MM.1S (cell line): Measurements from ENCODE around the gene MRAS.

ENCODE experiments used
- DNase-seq: peaks from one replicate; pipeline ENCODE4 v3.0.0-alpha.2; 2015
- H2AFZ ChIP-seq: fragments of 300-600 bp; sonication (generic); 2 replicates; pipeline ENCODE4 v1.6.0; 2016; ENCODE audit warnings: antibody characterized with exemption, low read length
- H3F3A ChIP-seq: fragments of 300-600 bp; sonication (generic); 2 replicates; pipeline ENCODE4 v1.6.1; 2016; ENCODE audit warnings: mild to moderate bottlenecking, antibody characterized with exemption, low read length, moderate library complexity, mixed read lengths; ENCODE audit not compliant: insufficient read depth
- H3K27ac ChIP-seq: fragments of 300-600 bp; sonication (generic); 2 replicates; pipeline ENCODE4 v1.5.1; 2016; ENCODE audit warnings: mild to moderate bottlenecking, low read length
- H3K27me3 ChIP-seq: fragments of 300-600 bp; sonication (generic); replicated peaks from 2 replicates; pipeline ENCODE4 v1.6.0; 2016; ENCODE audit warnings: low read length; ENCODE audit not compliant: insufficient read depth
- H3K36me3 ChIP-seq: fragments of 300-600 bp; sonication (generic); replicated peaks from 2 replicates; pipeline ENCODE4 v1.6.1; 2016; ENCODE audit warnings: mild to moderate bottlenecking, low read length, mixed read lengths; ENCODE audit not compliant: insufficient read depth
- H3K4me1 ChIP-seq: fragments of 300-600 bp; sonication (generic); 2 replicates; pipeline ENCODE4 v1.6.1; 2016; ENCODE audit warnings: low read length, mixed read lengths
- H3K4me2 ChIP-seq: fragments of 300-600 bp; sonication (generic); 2 replicates; pipeline ENCODE4 v1.6.0; 2016; ENCODE audit warnings: low read depth, low read length
- H3K4me3 ChIP-seq: fragments of 300-600 bp; sonication (generic); 2 replicates; pipeline ENCODE4 v1.5.1; 2016; ENCODE audit warnings: low read length, mixed read lengths
- H3K79me2 ChIP-seq: fragments of 300-600 bp; sonication (generic); 2 replicates; pipeline ENCODE4 v1.6.1; 2016; ENCODE audit warnings: mixed run types, low read length, mixed read lengths
- H3K9ac ChIP-seq: fragments of 300-600 bp; sonication (generic); 2 replicates; pipeline ENCODE4 v1.6.1; 2016; ENCODE audit warnings: low read length, mixed read lengths
- H3K9me2 ChIP-seq: fragments of 300-600 bp; sonication (generic); replicated peaks from 2 replicates; pipeline ENCODE4 v1.6.1; 2016; ENCODE audit warnings: mild to moderate bottlenecking, low read length, mixed read lengths; ENCODE audit not compliant: insufficient read depth
- H3K9me3 ChIP-seq: fragments of 300-600 bp; sonication (generic); replicated peaks from 2 replicates; pipeline ENCODE4 v1.6.1; 2016; ENCODE audit warnings: mild to moderate bottlenecking, low read length, mixed read lengths; ENCODE audit not compliant: insufficient read depth
- H4K20me1 ChIP-seq: fragments of 300-600 bp; sonication (generic); 2 replicates; pipeline ENCODE4 v1.6.1; 2016; ENCODE audit warnings: mild to moderate bottlenecking, low read length, moderate library complexity, mixed read lengths; ENCODE audit not compliant: insufficient read depth
- EZH2 ChIP-seq: fragments of 300-600 bp; sonication (generic); optimal IDR thresholded peaks from 2 replicates; pipeline ENCODE3; 2017; ENCODE audit warnings: low read depth, mild to moderate bottlenecking, antibody characterized with exemption, low read length, mixed read lengths
- EZH2phosphoT487 ChIP-seq: fragments of 300-600 bp; sonication (generic); IDR thresholded peaks from 2 replicates; pipeline ENCODE4 v1.6.1; 2018; ENCODE audit warnings: antibody characterized with exemption, low read length
- TF ChIP-seq, protein P1 (sequence below): fragments of 300-600 bp; sonication (generic); IDR thresholded peaks from 2 replicates; pipeline ENCODE4 v1.5.1; 2016; ENCODE audit warnings: antibody characterized with exemption, low read length, mixed read lengths

Gene MRAS

DNA sequence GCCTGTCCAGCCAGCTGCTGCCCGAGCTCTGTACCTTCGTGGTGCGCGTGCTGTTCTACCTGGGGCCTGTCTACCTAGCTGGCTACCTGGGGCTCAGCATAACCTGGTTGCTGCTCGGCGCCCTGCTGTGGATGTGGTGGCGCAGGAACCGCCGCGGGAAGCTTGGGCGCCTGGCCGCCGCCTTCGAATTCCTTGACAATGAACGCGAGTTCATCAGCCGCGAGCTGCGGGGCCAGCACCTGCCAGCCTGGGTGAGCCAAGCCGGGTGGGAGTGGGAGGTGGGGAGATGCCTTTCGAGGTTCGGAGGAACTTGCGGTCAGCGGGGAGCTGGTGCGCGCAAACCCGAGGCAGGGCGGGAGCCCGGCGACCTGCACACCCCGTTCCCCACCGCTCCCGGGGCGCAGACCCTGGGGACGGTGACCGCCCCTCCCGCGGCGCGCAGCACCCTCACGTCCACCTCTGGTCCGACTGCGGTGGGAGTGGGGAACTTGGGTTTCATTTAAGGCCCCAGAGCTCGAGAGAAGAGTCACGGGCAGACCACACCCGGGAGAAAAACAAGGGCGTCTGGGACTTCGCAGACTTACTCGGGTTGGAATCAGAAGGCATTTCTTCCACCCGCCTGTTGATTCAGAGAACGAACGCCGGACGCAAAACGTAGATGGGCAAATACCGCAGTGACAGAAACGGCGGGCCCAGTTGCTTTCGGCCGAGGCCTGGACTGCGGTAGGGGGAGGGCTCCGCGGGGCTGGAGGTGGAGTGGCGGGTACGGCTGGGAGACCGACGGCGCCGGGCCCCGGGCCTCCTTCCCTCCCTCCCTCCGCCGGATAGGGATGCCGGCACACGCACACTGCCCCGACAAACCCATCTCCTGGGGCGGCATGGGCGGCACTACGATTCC lies 86.7 kb downstream of the MRAS start:
- Histone ChIP-seq H3K9me2 (no peaks in the 10 kb centered on the region), H3K4me2 (peak overlapping the region; percentile 61), H3K4me3 (peak overlapping the region; percentile 14; the same call in 1 of the 2 replicates), H3K79me2 (no peaks in the 10 kb centered on the region), H3K36me3 (no peaks in the 10 kb centered on the region), H3K9me3 (no peaks in the 10 kb centered on the region), H3F3A (no peaks in the 10 kb centered on the region), H3K9ac (no peak overlapping the region), H3K27me3 (peaks cover 6% of the 10 kb centered on the region; the same call in 1 of the 2 replicates), H4K20me1 (no peaks in the 10 kb centered on the region), H3K4me1 (no peaks in the 10 kb centered on the region), H3K27ac (no peak overlapping the region), H2AFZ (peak overlapping the region; percentile 1; the same call in 1 of the 2 replicates)
- no peak for DNase-seq
- TF ChIP-seq EZH2phosphoT487 = no peak
- no peak for TF ChIP-seq EZH2
- TF ChIP-seq, protein P1, sequence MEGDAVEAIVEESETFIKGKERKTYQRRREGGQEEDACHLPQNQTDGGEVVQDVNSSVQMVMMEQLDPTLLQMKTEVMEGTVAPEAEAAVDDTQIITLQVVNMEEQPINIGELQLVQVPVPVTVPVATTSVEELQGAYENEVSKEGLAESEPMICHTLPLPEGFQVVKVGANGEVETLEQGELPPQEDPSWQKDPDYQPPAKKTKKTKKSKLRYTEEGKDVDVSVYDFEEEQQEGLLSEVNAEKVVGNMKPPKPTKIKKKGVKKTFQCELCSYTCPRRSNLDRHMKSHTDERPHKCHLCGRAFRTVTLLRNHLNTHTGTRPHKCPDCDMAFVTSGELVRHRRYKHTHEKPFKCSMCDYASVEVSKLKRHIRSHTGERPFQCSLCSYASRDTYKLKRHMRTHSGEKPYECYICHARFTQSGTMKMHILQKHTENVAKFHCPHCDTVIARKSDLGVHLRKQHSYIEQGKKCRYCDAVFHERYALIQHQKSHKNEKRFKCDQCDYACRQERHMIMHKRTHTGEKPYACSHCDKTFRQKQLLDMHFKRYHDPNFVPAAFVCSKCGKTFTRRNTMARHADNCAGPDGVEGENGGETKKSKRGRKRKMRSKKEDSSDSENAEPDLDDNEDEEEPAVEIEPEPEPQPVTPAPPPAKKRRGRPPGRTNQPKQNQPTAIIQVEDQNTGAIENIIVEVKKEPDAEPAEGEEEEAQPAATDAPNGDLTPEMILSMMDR = no peak

DNA sequence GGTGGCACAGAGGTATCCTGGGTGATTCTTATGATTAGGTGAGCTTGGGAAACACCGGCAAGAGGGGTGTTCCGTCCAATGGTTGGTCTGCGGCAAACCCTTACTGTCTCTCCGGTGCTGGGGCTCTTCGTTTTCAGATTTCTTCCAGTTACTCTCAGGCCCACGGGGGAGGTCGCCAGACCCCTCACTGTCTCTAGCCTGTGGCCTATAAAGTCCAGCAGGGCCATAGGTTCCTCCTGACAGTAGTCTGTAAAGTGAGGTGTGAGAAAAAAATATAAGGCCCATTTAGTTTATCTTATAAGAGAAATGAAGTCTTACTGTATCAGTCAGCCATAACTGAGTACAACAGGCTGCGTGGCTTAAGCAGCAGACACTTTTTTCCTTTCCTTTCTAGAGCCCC lies 87.5 kb downstream of the MRAS start:
- Histone ChIP-seq H3K4me2 (no peak overlapping the region), H3K9ac (no peak overlapping the region)

DNA sequence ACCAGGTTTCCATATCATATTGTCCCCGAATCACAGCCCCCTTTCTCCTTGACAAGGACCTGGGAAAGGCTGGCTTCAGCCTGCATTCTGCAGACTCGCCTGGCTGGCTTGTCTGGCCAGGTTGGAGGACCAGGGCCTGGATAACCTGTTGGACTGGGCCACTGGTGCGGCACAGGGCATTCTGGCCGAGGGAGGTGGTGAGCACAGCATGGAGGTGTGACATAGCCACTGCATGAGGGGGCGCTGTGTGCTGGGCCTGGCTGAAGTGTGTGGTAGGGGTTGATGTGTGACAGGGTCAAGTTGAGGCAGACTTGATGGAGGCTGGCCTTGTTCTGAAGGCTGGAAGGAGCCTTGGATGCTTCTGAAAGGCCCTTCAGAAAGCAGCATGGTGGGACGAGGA lies 88.9 kb downstream of the MRAS start:
- DNase-seq = no peak
- Histone ChIP-seq H3K4me2 (no peak overlapping the region), H3K4me1 (no peaks in the 10 kb centered on the region), H3K27ac (no peak overlapping the region), H3K4me3 (no peak overlapping the region), H3K9ac (no peak overlapping the region), H3K9me3 (no peaks in the 10 kb centered on the region), H3K36me3 (no peaks in the 10 kb centered on the region), H4K20me1 (no peaks in the 10 kb centered on the region), H3K79me2 (no peaks in the 10 kb centered on the region), H3K9me2 (no peaks in the 10 kb centered on the region), H2AFZ (no peak overlapping the region), H3K27me3 (peaks cover 6% of the 10 kb centered on the region; the same call in 1 of the 2 replicates), H3F3A (no peaks in the 10 kb centered on the region)
- TF ChIP-seq EZH2 (no peak), EZH2phosphoT487 (no peak)
- TF ChIP-seq, protein P1 = no peak

More for the DNA sequence above, 87.5 kb downstream of the MRAS start:
- H3F3A ChIP-seq = no peaks in the 10 kb centered on the region
- H2AFZ ChIP-seq = no peak overlapping the region
- peaks cover 6% of the 10 kb centered on the region; the same call in 1 of the 2 replicates for H3K27me3 ChIP-seq
- H4K20me1 ChIP-seq = no peaks in the 10 kb centered on the region
- DNase-seq = no peak
- H3K9me3 ChIP-seq = no peaks in the 10 kb centered on the region
- H3K9me2 ChIP-seq = no peaks in the 10 kb centered on the region
- no peak overlapping the region for H3K4me3 ChIP-seq
- TF ChIP-seq EZH2 = no peak
- TF ChIP-seq EZH2phosphoT487 = no peak
- no peak overlapping the region for H3K27ac ChIP-seq
- H3K79me2 ChIP-seq = no peaks in the 10 kb centered on the region
- H3K4me1 ChIP-seq = no peaks in the 10 kb centered on the region
- no peaks in the 10 kb centered on the region for H3K36me3 ChIP-seq
